Activated CD8-positive, alpha-beta memory T cell treated with anti-CD3 and anti-CD28 coated beads for 4 hours (primary cell): ENCODE data around the gene CCDC127.
"Not testable (repeated sequence)": the region's sequence is repeated elsewhere in the genome, so short reads cannot be mapped to it uniquely, and the experiment has no call there.

Experiments
- DNase-seq, 2 donors: peaks; one replicate each; pipeline ENCODE4 v3.0.0-alpha.2; 2020; ENCODE audit warnings: low read depth in 2 of 2

CCDC127 gene, protein sequence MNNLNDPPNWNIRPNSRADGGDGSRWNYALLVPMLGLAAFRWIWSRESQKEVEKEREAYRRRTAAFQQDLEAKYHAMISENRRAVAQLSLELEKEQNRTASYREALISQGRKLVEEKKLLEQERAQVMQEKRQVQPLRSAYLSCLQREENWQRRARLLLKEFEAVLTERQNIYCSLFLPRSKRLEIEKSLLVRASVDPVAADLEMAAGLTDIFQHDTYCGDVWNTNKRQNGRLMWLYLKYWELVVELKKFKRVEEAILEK

DNA sequence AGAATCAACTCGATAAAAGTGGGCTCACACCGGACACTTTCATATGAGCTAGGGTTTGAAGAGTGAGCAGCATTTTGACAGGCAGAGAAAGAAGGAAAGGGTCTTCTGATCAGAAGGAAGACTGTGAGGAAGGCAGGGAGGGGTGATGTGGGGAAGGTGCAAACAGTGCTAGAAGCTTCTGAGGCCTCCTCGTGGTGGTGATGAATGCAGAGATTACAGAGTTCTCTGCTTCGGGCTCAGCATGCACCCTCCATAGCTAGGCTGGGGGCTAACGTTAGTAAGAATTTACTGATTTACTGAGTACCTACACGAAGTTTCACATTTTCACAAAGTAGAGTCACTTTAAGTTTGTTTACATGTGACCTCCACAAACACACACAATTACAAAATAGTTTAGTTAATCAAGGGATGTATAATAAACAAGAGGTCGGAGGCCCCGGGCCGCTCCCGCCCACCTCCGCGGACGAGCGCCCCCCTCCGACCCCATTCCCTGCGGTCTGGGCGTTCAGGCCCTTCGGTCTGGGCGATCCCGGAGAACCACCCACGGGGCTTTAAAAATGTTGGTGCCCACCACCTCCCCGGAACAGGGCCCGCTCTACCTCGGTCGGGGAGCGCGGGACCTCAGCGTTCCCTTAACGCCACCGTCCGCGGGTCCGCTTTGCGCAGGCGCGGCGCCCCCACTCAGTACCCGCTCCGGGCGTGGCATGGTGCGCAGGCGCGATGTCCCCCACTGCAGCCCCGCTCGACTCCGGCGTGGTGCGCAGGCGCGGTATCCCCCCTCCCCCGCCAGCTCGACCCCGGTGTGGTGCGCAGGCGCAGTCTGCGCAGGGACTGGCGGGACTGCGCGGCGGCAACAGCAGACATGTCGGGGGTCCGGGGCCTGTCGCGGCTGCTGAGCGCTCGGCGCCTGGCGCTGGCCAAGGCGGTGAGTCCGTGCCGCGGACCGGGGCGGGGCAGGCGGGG is at the start of gene CCDC127, which contains the start of gene SDHA:
Gene CCDC127 (minus strand): TSS at position 660 of the 963 bp plus-strand sequence. CDS start 1,304 bp downstream, outside the sequence.
Gene SDHA (plus strand): TSS at position 827 of the 963 bp plus-strand sequence. CDS start 36 bp downstream, at position 863.
- DNase-seq, result peak; percentile 96 to 97

DNA sequence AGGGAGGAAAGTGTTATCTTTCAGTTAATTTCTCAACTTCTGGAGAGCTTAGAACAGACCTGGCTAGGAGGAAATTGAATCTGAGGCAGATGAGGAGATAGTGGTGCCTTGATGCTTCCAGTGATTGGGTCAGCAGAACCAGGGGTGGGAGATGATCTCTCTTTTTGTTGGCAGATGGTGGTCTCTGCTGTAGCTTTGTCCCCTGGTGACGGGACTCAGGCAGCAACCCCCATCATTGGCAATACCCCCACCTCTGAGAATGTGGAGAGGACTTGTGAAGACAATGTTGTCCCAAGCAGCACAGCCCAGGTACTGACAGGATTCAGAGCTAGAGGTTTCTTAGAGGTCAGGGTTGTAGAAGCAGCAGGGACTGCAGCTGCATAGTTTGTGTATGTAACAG is 49.8 kb upstream of the CCDC127 start:
- no peak for DNase-seq

DNA sequence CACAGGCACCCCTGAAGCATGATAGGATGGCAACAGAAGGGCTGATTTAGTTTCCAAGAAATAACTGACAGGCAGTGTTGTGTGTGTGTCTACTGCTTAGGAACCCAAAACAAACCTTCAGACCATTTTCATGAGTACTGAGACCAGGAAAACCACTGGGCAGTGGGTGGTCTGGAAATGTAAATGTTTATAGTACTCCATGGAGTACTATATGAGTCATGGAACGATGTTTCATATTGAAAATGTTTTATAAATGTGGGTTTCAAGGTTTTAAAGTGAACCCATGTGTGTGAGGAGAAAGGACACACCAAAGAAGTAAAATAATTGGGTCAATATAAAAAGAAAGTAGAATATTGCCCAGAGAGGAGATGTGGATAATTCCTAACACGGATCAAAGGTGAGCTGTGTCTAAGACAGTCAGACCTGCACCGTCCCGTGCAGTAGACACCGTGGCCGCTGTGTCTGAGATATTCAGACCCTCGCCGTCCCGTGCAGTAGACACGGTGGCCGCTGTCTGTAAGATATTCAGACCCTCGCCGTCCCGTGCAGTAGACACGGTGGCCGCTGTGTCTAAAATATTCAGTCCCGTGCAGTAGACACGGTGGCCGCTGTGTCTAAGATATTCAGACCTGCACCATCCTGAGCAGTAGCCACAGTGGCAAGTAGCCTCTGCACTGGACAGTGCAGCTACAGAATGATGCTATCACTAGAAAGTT is 48.5 kb upstream of the CCDC127 start:
- DNase-seq, result not testable (repeated sequence)

DNA sequence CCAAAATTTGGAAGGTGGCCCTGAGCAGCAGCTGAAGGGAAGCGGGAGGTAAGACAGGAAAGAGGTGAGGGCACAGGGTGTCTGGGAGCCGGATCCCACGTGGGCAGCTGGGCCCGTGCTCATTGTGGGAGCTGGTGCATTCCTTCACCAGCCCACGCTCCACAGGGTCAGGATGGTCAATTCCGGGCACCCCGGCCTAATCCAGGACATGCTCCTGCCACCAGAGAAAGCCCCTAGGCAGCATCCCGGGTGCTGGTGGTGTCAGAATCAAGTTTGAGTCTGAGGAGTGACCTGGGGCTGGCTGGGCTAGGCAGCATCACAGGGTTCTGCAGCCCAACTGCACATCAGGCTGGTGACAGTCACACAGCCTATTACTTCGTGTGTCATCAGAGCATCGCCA is 46.4 kb upstream of the CCDC127 start:
- DNase-seq, result no peak

DNA sequence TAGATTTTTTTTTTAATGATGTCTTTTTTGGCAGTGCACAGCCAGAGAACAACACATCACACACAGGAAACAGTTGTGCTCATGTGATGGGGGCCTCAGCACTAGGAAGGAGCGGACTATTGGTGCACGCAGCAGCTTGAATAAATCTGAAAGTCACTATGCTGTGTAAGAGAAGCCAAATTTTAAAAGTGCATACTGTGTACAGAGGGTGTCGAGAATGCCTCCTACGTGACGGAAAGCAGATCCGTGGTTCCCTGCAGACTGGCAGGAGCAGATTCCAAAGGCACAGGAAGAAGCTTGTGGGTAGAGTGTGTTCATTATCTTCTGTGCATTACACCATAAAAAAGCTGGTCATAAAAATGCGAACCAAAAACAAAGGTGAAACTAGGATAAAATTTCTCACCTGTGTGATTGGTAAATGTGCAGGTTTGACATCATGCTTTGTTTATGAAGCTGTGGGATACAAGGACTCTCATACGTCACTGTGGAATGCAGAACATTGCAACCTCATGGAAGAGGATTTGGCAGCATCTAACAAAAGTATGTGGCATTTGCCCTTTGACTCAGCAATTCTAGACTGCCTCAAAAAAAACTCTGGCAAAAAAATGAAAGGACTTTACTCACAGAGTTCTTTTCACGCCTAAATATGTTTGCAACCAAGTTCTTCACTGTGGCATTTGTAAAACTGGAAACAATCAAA is 45.5 kb upstream of the CCDC127 start:
- DNase-seq, result not testable (repeated sequence)

DNA sequence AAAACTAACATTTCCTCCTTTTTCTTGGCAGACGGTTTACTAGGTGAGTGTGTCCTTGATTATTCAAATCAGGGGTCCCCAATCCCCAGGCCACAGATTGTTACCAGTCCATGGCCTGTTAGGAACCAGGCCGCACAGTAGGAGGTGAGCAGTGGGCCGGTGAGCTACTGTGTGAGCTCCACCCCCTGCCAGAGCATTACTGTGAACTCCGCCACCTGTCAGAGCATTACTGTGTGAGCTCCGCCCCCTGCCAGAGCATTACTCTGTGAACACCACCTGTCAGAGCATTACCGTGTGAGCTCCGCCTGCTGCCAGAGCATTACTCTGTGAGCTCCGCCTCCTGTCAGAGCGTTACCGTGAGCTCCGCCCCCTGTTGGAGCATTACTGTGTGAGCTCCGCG is 39.2 kb upstream of the CCDC127 start:
- DNase-seq, result no peak

DNA sequence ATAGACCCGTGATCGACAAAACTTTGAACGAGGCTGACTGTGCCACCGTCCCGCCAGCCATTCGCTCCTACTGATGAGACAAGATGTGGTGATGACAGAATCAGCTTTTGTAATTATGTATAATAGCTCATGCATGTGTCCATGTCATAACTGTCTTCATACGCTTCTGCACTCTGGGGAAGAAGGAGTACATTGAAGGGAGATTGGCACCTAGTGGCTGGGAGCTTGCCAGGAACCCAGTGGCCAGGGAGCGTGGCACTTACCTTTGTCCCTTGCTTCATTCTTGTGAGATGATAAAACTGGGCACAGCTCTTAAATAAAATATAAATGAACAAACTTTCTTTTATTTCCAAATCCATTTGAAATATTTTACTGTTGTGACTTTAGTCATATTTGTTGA is 38.4 kb upstream of the CCDC127 start:
- not testable (repeated sequence) for DNase-seq

DNA sequence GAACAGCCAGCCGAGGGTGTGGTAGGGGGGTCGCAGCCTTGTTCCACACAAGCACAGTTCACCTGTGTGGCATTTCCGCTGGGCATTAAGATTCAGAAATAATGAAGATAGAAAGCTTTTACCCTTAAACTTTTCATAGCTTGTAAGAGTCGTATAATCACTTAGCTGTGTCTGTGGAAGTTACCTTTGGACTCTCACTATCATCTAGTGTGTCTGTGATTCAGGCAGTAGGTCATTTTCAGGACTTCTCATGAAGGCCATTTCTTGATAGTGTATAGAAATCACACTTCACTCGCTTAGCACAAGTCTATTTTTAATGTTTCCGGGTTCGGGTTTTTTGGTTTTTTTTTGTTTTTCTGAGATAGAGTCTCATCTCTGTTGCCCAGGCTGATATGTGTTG is 37.2 kb upstream of the CCDC127 start:
- not testable (repeated sequence) for DNase-seq

DNA sequence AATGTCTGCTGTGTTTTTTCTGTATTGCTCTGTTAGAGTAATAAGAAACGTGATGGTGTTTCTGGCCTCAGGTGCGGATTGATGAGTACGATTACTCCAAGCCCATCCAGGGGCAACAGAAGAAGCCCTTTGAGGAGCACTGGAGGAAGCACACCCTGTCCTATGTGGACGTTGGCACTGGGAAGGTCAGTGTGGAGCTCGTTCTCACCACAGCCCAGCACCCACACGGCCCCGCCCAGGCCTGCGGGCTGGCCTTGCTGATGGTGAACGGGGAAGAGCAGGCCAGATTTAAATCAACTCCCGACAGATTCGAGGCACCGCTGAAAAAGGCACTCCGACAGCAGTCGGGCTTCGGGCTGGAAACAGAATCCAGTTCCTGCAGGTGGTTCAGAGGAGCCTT is 36.4 kb upstream of the CCDC127 start:
- DNase-seq, result not testable (repeated sequence)

DNA sequence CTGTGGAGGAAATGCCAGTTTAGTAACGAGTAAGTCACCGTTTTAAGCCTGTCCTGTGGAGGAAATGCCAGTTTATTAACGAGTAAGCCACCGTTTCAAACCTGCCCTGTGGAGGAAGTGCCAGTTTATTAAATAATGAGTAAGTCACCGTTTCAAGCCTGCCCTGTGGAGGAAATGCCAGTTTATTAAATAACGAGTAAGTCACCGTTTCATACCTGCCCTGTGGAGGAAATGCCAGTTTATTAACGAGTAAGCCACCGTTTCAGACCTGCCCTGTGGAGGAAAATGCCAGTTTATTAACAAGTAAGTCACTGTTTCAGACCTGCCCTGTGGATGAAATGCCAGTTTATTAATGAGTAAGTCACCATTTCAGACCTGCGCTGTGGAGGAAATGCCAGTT is 34.6 kb upstream of the CCDC127 start:
- DNase-seq, result no peak

DNA sequence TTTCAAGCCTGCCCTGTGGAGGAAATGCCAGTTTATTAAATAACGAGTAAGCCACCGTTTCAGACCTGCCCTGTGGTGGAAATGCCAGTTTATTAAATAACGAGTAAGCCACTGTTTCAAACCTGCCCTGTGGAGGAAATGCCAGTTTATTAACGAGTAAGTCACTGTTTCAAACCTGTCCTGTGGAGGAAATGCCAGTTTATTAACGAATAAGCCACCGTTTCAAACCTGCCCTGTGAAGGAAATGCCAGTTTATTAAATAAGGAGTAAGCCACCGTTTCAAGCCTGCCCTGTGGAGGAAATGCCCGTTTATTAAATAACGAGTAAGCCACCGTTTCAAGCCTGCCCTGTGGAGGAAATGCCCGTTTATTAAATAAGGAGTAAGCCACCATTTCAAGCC is 34.0 kb upstream of the CCDC127 start:
- not testable (repeated sequence) for DNase-seq

DNA sequence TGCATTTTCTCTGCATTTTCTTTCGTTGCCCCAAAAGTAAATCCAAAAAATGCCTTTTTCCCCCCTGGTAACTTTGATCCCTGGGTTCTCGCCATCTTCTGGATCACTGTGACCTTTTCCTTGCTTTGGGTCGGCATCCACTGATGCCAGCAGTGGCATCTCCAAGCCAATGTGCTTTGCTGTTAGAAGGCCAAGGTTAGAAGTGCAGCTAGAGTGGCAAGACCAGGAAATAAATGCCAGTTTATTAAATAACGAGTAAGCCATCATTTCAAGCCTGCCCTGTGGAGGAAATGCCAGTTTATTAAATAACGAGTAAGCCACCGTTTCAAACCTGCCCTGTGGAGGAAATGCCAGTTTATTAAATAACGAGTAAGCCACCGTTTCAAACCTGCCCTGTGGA is 33.6 kb upstream of the CCDC127 start:
- not testable (repeated sequence) for DNase-seq

DNA sequence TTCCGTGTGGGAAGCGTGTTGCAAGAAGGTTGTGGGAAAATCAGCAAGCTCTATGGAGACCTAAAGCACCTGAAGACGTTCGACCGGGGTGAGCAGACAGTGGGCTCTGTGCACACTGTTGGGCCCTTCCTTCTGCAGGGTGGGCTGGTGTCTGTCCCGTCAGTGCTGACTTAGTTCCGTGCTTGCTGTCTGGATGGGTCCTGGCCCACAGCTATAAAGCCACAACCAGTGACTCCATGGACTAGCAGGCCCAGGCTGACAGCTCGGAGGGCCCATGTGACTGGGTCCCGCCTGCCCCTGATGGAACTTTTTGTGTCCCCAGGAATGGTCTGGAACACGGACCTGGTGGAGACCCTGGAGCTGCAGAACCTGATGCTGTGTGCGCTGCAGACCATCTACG is 33.1 kb upstream of the CCDC127 start:
- DNase-seq, result not testable (repeated sequence)

DNA sequence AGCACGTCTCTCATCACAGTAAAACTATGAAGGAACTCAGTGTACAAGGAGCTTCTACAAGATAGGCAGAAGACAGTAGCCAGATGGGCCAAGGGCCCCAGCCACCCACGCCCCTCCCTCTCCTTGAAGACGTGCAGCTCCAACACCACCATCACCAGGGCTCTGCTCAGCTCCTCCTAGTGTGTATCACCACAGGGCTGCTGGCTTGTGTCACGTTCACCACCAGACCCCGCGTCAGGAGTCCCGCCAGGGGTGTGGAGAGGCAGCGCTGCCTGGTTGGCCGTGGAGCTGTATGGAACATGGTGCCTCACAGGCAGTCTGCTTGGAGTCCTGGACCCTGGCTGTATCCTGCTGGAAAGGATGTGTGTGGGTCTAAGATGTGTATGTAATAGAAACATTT is 32.4 kb upstream of the CCDC127 start:
- DNase-seq, result not testable (repeated sequence)

DNA sequence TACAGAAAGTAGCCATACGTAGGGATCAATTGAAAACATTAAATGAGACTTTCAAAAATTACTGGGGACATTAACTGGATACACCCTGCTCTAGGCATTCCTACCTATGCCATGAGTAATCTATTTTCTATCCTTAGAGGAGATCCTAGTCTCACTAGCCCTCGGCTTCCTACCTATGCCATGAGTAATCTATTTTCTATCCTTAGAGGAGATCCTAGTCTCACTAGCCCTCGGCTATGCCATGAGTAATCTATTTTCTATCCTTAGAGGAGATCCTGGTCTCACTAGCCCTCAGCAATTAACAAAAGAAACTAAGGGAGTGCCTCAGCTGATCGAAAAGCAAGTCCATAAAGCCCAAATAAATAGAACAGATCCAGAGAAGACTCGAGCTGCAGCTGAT is 27.8 kb upstream of the CCDC127 start:
- DNase-seq, result not testable (repeated sequence)

DNA sequence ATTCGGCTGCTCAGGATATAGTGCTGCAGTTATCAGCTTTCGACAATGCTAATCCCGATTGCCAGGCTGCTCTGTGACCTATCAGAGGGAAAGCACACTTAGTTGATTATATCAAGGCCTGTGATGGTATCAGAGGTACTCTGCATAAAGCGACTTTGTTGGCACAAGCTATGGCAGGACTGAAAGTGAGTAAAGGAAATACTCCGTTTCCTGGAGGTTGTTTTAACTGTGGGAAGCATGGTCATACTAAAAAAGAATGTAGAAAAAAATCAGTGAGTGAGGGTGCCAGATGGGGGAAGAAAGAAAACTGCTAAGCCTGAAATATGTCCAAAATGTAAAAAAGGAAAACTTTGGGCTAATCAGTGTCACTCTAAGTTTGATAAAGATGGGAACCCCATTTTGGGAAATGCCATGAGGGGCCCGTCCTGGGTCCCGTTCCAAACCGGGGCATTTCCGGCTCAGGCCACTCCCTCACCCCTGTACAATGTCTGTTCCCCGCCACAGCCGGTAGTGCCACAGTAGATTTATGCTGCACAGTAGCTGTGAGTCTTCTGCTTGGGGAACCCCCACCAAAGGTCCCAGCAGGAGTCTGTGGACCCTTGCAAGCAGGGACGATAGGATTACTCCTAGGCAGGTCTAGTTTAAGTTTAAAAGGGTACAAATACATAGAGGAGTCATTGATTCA is 25.9 kb upstream of the CCDC127 start:
- DNase-seq, result not testable (repeated sequence)

DNA sequence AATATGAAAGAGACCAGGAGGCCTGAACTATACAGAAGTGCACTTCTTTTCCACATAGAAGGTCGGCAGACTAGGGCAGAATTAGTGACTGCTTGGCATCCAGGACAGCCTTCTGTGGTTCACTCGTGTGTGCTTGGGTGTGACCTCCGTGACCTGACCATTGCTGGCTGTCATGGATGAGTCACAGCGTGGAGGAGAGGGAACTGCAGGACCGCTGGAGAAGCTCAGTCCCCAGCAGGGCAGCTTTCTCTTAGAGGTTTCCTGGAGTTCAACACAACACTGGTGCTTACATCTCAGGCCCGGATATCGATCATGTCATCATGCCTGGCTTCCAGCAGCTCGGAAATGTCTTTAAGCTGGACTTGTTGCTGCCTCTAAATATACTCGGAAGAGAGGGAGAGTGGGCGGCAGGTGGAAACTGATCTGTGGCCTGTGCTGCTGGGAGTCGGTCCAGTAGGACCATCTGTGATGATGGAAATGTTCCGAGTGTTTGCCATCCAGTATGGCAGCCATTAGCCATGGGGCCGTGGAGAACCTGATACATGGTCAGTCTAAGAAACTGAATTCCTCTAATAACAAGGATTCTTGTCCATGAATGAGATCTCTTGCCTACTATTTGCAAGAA is 23.2 kb upstream of the CCDC127 start:
- DNase-seq, result not testable (repeated sequence)

DNA sequence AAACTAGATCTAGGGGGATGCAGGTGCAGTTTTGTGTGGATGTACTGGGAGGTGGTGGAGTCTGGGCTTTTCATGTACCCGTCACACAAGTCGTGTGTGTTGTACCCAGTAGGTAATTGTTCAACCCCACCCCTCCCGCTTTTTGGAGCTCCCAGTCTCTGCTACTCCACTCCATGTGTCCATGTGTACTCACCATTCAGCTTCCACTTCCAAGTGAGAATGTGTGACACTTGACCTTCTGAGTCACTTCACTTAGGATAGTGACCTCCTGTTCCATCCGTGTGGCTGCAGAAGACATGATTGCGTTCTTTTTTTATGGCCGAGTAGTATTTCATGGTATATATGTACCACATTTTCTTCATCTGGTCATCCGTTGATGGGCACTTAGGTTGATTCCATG is 22.6 kb upstream of the CCDC127 start:
- DNase-seq, result not testable (repeated sequence)

DNA sequence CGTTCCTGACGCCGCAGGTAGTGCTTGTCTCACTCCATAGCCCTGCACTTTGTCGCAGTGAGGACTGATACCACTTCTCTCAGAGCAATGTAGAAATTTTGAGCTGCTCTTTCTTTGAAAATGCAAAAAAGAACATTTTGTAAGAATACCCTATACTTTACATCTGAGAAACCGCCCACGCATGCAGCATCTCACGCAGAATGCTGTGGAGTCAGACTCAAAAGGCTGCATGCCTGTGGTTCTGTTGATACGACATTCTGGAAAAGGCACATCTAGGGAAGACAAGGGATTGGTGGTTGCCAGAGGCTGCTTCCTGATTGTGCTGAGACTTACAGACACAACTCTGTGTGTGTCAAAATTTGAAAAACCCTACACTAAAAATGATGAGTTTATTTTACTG is 20.0 kb upstream of the CCDC127 start:
- not testable (repeated sequence) for DNase-seq

DNA sequence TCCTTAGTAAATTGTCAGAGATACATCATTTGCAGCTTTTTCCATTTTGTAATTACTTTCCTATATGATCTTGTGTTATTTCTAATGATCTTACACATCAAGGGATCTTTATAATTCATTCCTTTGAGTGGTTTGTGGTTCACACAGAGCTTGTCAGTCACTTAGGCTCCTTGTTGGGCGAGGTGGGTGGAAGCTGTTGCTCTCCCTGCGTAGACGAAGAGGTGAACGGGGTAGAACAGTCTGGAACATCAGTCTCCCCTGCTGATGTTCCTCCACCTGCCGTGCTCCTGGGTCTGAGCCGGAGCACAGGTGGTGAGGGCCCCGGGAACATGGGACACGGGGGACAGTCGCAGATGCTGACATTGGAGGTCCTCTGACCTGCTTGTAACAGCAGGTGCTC is 17.6 kb upstream of the CCDC127 start:
- not testable (repeated sequence) for DNase-seq
